HepG2 (cell line): ENCODE results near the gene RCOR1. TPM values are rescaled to one million over a fixed set of nuclear protein-coding genes. Genes with fewer than 3 reads are reported as not detected.

Source experiments
- ATAC-seq: fragments of 200-7000 bp; cut with Tn5 transposase; 3 replicates; pipeline ENCODE4 v1.9.1; 2020; ENCODE audit warnings: mild to moderate bottlenecking, moderate library complexity
- BruUV-seq: library from RNA; stranded (reverse); fragments of 400-500 nt; replicated peaks from 2 replicates; lab custom pipeline; 2021; lab: Mats Ljungman, UMichigan
- CTCF ChIA-PET: fragments of 300-600 bp; formaldehyde crosslinking; extraction: SDS; loops from one replicate; lab custom pipeline; 2021; ENCODE audit warnings: low total read pairs, inconsistent platforms, low intra/inter-chr PET ratio; lab: Yijun Ruan, JAX
- POLR2A ChIA-PET: fragments of 350-600 bp; sonication (Branson Sonifier 250); formaldehyde crosslinking; loops from one replicate; lab custom pipeline; 2020; ENCODE audit warnings: antibody characterized with exemption, inconsistent platforms; lab: Yijun Ruan, JAX
- DNase-seq: peaks from one replicate; pipeline ENCODE4 v3.0.0-alpha.2; 2015; ENCODE audit warnings: low spot score
- FAIRE-seq: peaks from 3 replicates; lab custom pipeline; 2011; peaks lifted over from hg19 to GRCh38; lab: Jason Lieb, UNC
- H2AFZ ChIP-seq: one replicate; pipeline ENCODE4 v1.6.1; 2011; ENCODE audit warnings: low read length, inconsistent platforms
- H3K27ac ChIP-seq: fragments of 300-600 bp; 3 replicates; pipeline ENCODE4 v1.8.0; 2011; ENCODE audit warnings: mixed run types, mild to moderate bottlenecking, mixed read lengths, low read length, inconsistent platforms; ENCODE audit not compliant: insufficient read depth; ENCODE audit errors: extremely low read length
- H3K27me3 ChIP-seq, 2 experiments: fragments of 200-600 bp in 1 of 2; 2 replicates in 1 of 2; 3 replicates in 1 of 2; pipeline versions ENCODE4 v1.6.0 to v1.8.0; 2011; ENCODE audit warnings: low read length in 2 of 2, mild to moderate bottlenecking in 2 of 2, moderate library complexity in 2 of 2, inconsistent platforms in 1 of 2; ENCODE audit not compliant: insufficient read depth in 2 of 2, control insufficient read depth in 1 of 2
- H3K36me3 ChIP-seq, 2 experiments: fragments of 200-600 bp in 1 of 2; replicated peaks in 1 of 2; 2 replicates in 1 of 2; 3 replicates in 1 of 2; pipeline versions ENCODE4 v1.5.1 to v1.8.0; 2011; ENCODE audit warnings: low read length in 2 of 2, inconsistent platforms in 1 of 2; ENCODE audit not compliant: insufficient read depth in 2 of 2, control insufficient read depth in 1 of 2
- H3K4me1 ChIP-seq: 2 replicates; pipeline ENCODE4 v1.5.1; 2012; ENCODE audit warnings: low read length, inconsistent platforms; ENCODE audit not compliant: insufficient read depth
- H3K4me2 ChIP-seq: 2 replicates; pipeline ENCODE4 v1.6.0; 2011; ENCODE audit warnings: low read depth, low read length, inconsistent platforms
- H3K4me3 ChIP-seq, 3 experiments: fragments of 200-600 bp in 1 of 3; sonication (generic), shearing (Covaris generic) in 1 of 3; replicated peaks in 1 of 3; 2 replicates each; pipeline ENCODE4 v1.5.1; 2011 to 2016; ENCODE audit warnings: low read length in 3 of 3, inconsistent platforms in 2 of 3, low read depth in 2 of 3, mild to moderate bottlenecking in 2 of 3, control low read depth in 1 of 3, mixed read lengths in 1 of 3; ENCODE audit not compliant: insufficient read depth in 1 of 3
- H3K79me2 ChIP-seq: one replicate; pipeline ENCODE4 v1.6.1; 2011; ENCODE audit warnings: low read length, inconsistent platforms; ENCODE audit not compliant: insufficient read depth
- H3K9ac ChIP-seq: 2 replicates; pipeline ENCODE4 v1.6.0; 2011; ENCODE audit warnings: mild to moderate bottlenecking, low read depth, low read length, inconsistent platforms; ENCODE audit not compliant: insufficient read depth
- H3K9me3 ChIP-seq: 2 replicates; pipeline ENCODE4 v1.5.1; 2012; ENCODE audit warnings: mild to moderate bottlenecking, low read length
- H4K20me1 ChIP-seq: 2 replicates; pipeline ENCODE4 v1.6.0; 2011; ENCODE audit warnings: inconsistent platforms, mild to moderate bottlenecking, low read length, moderate library complexity; ENCODE audit not compliant: insufficient read depth
- AGO2 ChIP-seq: fragments of 200-400 bp; formaldehyde crosslinking; optimal IDR thresholded peaks from 2 replicates; pipeline ENCODE3; 2017; ENCODE audit warnings: mild to moderate bottlenecking, low read depth, low read length, moderate library complexity
- BHLHE40 ChIP-seq: IDR thresholded peaks from 2 replicates; pipeline ENCODE4 v1.6.1; 2011; ENCODE audit warnings: low read length, improper control_type of control experiment
- CCAR2 ChIP-seq: fragments of 200-400 bp; formaldehyde crosslinking; optimal IDR thresholded peaks from 2 replicates; pipeline ENCODE3; 2018; ENCODE audit warnings: low read depth, mild to moderate bottlenecking, low read length, moderate library complexity
- FLYWCH1 ChIP-seq: sonication (generic); formaldehyde crosslinking; IDR thresholded peaks from 2 replicates; pipeline ENCODE4 v1.8.1; 2023; ENCODE audit warnings: mild to moderate bottlenecking, missing genetic modification reagents
- FOXA1 ChIP-seq, 2 experiments: fragments of 450-650 bp in 1 of 2; sonication (generic) in 1 of 2; formaldehyde crosslinking in 1 of 2; IDR thresholded peaks; 2 replicates each; pipeline versions ENCODE4 v1.4.0 to v1.6.1; 2016 to 2020; ENCODE audit warnings: missing genetic modification reagents in 1 of 2
- FOXA3 ChIP-seq: IDR thresholded peaks from 2 replicates; pipeline ENCODE4 v1.6.1; 2016; ENCODE audit warnings: missing genetic modification reagents, missing compliant biosample characterization
- GABPB1 ChIP-seq: IDR thresholded peaks from 2 replicates; pipeline ENCODE4 v1.6.1; 2016; ENCODE audit warnings: mild to moderate bottlenecking, missing genetic modification reagents, moderate library complexity, missing compliant biosample characterization
- MAZ ChIP-seq, 2 experiments: sonication (generic) in 1 of 2; formaldehyde crosslinking in 1 of 2; IDR thresholded peaks; 2 replicates each; pipeline versions ENCODE4 v1.5.0 to v1.6.1; 2012 to 2020; ENCODE audit warnings: low read depth in 2 of 2, mild to moderate bottlenecking in 2 of 2, borderline replicate concordance in 1 of 2, improper control_type of control experiment in 1 of 2, low read length in 1 of 2, missing genetic modification reagents in 1 of 2, moderate library complexity in 1 of 2
- NRL ChIP-seq: sonication (generic); formaldehyde crosslinking; IDR thresholded peaks from 2 replicates; pipeline ENCODE4 v1.5.0; 2020; ENCODE audit warnings: missing genetic modification reagents, mild to moderate bottlenecking, moderate library complexity, borderline replicate concordance
- SAP130 ChIP-seq: IDR thresholded peaks from 2 replicates; pipeline ENCODE4 v1.6.1; 2016; ENCODE audit warnings: low read depth
- TEAD3 ChIP-seq: optimal IDR thresholded peaks from 2 replicates; pipeline ENCODE3; 2016; ENCODE audit warnings: borderline replicate concordance
- ZFX ChIP-seq: sonication (generic); formaldehyde crosslinking; IDR thresholded peaks from 2 replicates; pipeline ENCODE4 v1.4.0; 2020; ENCODE audit warnings: mild to moderate bottlenecking, low read depth, missing genetic modification reagents, moderate library complexity
- ZNF225 ChIP-seq: sonication (generic); formaldehyde crosslinking; IDR thresholded peaks from 2 replicates; pipeline ENCODE4 v1.4.0; 2020; ENCODE audit warnings: mild to moderate bottlenecking, missing genetic modification reagents
- ZNF460 ChIP-seq: sonication (generic); formaldehyde crosslinking; IDR thresholded peaks from 2 replicates; pipeline ENCODE4 v1.5.1; 2020; ENCODE audit warnings: missing genetic modification reagents, mild to moderate bottlenecking, borderline replicate concordance
- ZNF687 ChIP-seq: sonication (generic); formaldehyde crosslinking; IDR thresholded peaks from 2 replicates; pipeline ENCODE4 v1.5.1; 2020; ENCODE audit warnings: mild to moderate bottlenecking, missing genetic modification reagents, moderate library complexity
- WGBS: methylation state at CpG from one replicate; pipeline ENCODE4 v1.1.6; 2017; ENCODE audit warnings: low lambda C conversion rate; 5-methylcytosine and 5-hydroxymethylcytosine counted together
- in situ Hi-C: cut with HindIII; loops from 2 replicates; pipeline ENCODE4 v1.10.0; 2017; ENCODE audit warnings: low pct_unique_long_range_greater_than_20kb; ENCODE audit not compliant: extremely low pct_ligation_motif_present
- intact Hi-C: fragments of 100-400 bp; cut with micrococcal nuclease; formaldehyde crosslinking; loops from one replicate; pipeline ENCODE4 v1.10.0; 2022; ENCODE audit not compliant: unreplicated experiment
- polyA plus RNA-seq, 8 experiments: library from polyadenylated mRNA; depleted of rRNA in 3 of 8; stranded (reverse) in 7 of 8; unstranded in 1 of 8; fragments of >200 nt; fragmentation: Illumina TruSeq in 4 of 8; extraction: Trizol in 4 of 8; gene quantifications; 2 replicates each; pipeline versions ENCODE4 v1.2.1 to v1.2.3, GENCODE V29; 2011 to 2016; ENCODE audit warnings: low read depth in 4 of 8, missing spikeins in 1 of 8, mixed read lengths in 1 of 8; ENCODE audit not compliant: insufficient read depth in 1 of 8
- total RNA-seq, 5 experiments: library from RNA; depleted of rRNA; stranded (reverse); fragments of >200 nt; fragmentation: Illumina TruSeq; extraction: Trizol; gene quantifications; 2 replicates each; pipeline ENCODE4 v1.2.3, GENCODE V29; 2016; ENCODE audit warnings: low read depth in 1 of 5

RCOR1 gene
- total and polyA plus RNA-seq, 2 of the 13 experiments (the other 11 are each of a cell fraction or from before 2014, with no cell fraction given) = 10.2 to 11.1 TPM

- H3K4me1 ChIP-seq = peaks cover 32% of the 10 kb centered on the region
- BruUV-seq = no TSS peak
- no peaks in the 10 kb centered on the region for H3K36me3 ChIP-seq
- H3K27ac ChIP-seq = no peak overlapping the region
- POLR2A ChIA-PET = no interaction called here
- H3K27me3 ChIP-seq = peaks cover 0 to 4% of the 10 kb centered on the region in 2 experiments; a peak in 2 of 5 replicates
- in situ Hi-C loops = no loop called here
- intact Hi-C loops = no loop called here
- H3K4me3 ChIP-seq = no peak overlapping the region
- TF ChIP-seq SAP130 (CRISPR knock-in tag) (peak; percentile 43), ZFX (0 out of 2 replicates have a peak, but pooled peaks have one; percentile 19), TEAD3 (CRISPR knock-in tag) (peak; percentile 14), AGO2 (peak; percentile 43), CCAR2 (no peak), BHLHE40 (peak; percentile 13; the same call in 1 of the 2 replicates), NRL (CRISPR knock-in tag) (0 out of 2 replicates have a peak, but pooled peaks have one; percentile 44), ZNF687 (CRISPR knock-in tag) (peak; percentile 59), MAZ (IDR thresholded peaks at IDR 0.05; ENCODE audit: borderline replicate concordance, low read depth, low read length) (no peak), MAZ (CRISPR knock-in tag; IDR thresholded peaks at IDR 0.05; ENCODE audit: low read depth) (no peak), FOXA1 (IDR thresholded peaks at IDR 0.05) (no peak), FOXA1 (CRISPR knock-in tag; IDR thresholded peaks at IDR 0.05) (peak; percentile 59), ZNF225 (CRISPR knock-in tag) (0 out of 2 replicates have a peak, but pooled peaks have one; percentile 22), FLYWCH1 (CRISPR knock-in tag) (no peak), FOXA3 (0 out of 2 replicates have a peak, but pooled peaks have one; percentile 17), ZNF460 (CRISPR knock-in tag) (no peak), GABPB1 (CRISPR knock-in tag) (peak; percentile 13; the same call in 1 of the 2 replicates)
- peak; percentile 71 for ATAC-seq
- H3K79me2 ChIP-seq = no peaks in the 10 kb centered on the region
- no peaks in the 10 kb centered on the region for H4K20me1 ChIP-seq
- 58% methylated on average over 14 of the region's 21 CpGs for WGBS
- no peak overlapping the region for H2AFZ ChIP-seq
- H3K9ac ChIP-seq = no peak overlapping the region
- CTCF ChIA-PET = no interaction called here
- no peak for DNase-seq
- peak overlapping the region; percentile 16; the same call in 1 of the 2 replicates for H3K4me2 ChIP-seq
- no peak for FAIRE-seq
- H3K9me3 ChIP-seq = no peaks in the 10 kb centered on the region
Observed at GRCh38 chr14:102760496-102761193, 168.2 kb downstream of the RCOR1 start.
